Stimulated activated CD4-positive, alpha-beta T cell treated with anti-CD3 and anti-CD28 coated beads, TNF-alpha, amount 100 ng/mL, for 48 hours (primary cell): ENCODE measurements around the gene MEI1.
"Not testable (repeated sequence)": the region's sequence is repeated elsewhere in the genome, so short reads cannot be mapped to it uniquely, and the experiment has no call there.

Experiments used
- DNase-seq, 3 donors: peaks; one replicate each; pipeline ENCODE4 v3.0.0-alpha.2; 2020; ENCODE audit warnings: low read depth in 3 of 3

MEI1 gene

DNA sequence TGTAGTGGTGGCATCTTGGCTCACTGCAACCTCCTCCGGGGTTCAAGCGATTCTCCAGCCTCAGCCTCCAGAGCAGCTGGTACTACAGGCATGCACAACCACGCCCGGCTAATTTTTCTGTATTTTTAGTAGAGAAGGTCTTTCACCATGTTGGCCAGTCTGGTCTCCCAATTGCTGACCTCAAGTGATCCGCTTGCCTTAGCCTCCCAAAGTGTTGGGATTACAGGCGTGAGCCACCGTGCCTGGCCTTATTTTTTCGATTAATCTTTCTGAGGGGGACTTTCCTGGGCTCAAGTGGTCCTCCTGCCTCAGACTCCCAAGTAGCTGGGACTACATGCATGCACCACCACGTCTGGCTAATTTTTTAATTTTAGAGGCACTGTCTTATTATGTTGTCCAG lies 16.3 kb upstream of the MEI1 start:
- DNase-seq = no peak

DNA sequence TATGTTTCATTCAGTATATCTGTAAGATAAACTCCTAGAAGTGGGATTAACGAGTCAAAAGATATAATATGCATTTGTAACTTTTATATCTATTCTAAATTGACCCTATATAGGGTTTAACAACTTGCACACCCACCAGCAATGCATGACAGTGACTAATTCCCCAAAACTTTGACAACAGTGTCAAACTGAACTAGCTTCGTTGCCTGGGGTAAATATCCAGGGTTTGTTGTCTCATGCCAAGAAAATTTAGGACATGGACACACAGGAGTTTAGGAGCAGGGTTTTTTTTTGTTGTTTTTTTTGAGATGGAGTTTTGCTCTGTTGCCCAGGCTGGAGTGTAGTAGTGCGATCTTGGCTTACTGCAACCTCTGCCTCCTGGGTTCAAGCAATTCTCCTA lies 15.7 kb upstream of the MEI1 start:
- no peak for DNase-seq

DNA sequence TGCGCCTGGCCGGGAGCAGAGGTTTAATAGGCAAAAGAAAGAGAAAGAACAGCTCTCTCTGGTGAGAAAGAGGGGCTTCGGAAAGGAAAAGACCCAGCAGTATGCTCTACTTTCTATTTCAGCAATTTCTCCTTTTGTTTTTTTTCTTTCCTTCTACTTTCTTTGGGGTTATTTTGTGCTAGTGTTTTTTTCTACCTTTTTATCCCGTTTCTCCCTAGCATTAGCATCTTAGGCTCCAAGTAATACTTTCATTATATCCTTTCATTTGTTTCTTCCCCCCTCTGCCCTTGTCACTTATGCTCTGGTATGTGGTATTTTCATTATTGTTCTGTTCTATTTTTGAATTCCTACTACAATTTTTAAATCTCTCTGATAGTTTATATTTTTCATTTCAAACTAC lies 15.1 kb upstream of the MEI1 start:
- no peak for DNase-seq

DNA sequence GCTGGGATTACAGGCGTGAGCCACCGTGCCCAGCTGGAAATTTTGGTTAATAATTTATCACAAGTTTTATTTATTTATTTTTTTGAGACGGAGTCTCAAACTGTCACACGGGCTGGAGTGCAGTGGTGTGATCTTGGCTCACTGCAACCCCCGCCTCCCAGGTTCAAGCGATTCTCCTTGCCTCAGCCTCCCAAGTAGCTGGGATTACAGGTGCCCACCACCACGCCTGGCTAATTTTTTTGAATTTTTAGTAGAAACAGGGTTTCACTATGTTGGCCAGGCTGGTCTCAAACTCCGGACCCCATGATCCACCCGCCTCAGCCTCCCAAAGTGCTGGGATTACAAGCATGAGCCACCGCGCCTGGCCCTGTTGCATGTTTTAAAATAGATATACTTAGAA lies 12.4 kb upstream of the MEI1 start:
- DNase-seq = not testable (repeated sequence)

DNA sequence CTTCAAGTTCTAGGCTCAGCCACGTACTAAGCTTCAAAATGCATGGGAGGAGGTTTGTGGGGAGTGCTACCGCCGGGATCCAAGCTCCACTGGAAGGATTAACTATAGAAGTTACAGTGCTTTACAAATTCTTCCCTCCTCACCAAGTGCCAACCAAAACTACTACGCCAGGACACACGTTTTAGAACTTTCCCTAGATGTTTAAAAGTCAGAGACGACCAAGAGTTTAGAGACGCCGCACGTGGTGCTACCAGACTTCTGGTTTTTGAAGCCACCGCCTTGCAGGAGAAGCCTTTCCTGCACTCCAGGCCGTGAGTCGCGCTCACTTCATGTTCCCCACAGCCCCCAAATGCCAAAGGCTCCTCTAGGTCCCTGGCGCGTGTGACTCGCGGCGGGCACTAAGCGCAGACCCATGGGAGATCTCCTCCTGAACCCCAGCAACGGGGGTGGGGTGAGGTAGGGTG lies 11.4 kb upstream of the MEI1 start:
- no peak for DNase-seq

DNA sequence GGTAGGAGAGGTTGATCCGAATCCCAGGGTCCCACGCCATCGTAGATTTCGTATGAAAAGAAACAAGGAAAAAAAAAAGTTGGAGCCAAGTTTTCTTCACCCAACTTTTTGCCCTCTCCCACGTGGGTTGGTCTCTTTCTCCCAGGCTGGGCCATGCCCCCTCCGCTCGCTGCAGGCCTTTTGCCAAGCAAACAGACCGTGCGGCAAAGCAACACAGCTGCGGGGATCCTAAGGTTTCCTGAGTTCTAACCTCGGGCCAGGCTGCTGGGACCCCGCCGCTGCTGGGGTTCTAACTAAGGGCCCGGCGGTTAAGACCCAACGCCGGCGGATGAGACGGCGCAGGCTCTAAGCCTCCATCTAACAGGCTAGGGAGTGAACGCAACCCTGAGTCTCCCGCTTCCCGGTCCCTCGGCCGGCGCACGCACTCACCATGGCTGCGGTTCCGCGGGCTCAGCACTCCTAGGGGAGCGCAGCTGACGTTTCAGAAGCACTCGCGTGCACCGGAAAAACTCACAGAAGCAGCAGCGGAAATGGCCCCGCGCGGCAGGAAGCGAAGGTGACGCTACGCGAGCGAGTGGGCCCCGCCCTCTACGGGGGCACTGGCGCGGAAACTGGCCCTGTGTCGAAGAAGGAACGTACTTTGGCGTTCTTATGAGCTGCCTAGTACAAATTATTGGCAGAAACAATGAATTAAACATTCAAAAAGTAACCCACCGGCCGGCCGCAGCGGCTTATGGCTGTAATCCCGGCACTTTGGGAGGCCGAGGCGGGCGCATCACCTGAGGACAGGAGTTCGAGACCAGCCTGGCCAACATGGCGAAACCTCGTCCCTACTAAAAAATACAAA lies 10.7 kb upstream of the MEI1 start, which contains the start of gene SNU13:
Gene SNU13, minus strand, starts transcription at position 503 of the 847 bp plus-strand sequence. Its CDS starts 71 bp downstream, at position 432.
- peak; percentile 86 to 88 (median 87) for DNase-seq

DNA sequence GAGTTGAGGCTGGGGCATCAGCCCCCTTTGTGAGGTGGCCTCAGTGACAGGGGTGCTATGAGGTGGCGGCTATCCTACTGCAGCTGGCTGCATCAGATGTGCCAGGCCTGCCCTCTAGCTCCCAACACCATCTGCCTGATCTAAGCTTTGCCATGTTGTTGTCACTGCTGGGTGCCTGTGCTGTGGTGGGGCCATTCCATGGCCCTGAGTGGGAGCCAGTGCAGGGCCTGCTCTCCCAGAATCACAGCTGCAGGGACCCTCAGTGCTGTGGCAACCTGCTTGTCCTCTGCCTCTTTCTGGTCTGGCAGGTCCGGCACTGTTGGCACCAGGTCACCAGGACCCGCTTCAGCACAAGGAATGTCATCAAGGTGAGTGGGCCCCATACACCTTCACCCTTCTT lies 8.8 kb upstream of the MEI1 start:
- no peak for DNase-seq

DNA sequence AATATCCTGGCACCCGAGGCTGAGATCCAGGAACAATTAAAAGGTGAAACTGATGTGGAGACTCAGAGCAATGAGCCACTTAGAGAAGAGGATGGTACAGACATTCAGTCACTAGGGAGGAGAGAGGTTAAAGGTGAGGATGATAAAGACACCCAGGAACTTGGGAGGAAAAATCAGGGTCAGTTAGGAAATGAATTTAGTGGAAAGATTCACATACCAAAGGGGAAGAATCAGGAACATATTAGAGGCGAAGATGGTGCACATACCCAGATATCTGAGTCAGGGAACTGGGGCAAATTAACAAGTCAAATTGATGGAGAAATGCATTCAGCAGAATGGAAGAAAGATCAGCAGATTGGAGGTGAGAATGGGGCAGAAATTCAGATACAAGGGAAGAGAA lies 4.1 kb upstream of the MEI1 start:
- no peak for DNase-seq

DNA sequence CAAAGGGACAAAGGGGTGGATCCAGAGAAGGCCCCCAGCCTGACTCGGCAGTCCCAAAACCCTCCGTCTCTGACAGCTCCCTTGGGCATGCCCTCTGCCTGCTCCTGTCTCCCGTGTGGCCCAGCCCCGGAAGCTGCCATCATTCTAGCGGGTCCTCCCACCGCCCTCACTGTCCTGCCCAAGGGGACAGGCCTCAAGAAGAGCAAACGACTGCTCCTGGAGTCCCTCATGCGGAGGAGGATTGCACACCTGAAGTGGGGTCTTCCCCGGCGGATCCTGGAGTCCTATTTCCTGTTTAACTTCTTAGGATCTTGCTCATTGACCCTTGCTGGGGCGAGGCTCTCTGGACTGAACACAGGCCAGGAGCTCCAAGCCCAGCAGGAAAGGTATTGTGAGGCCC lies 2.6 kb upstream of the MEI1 start:
- no peak for DNase-seq

DNA sequence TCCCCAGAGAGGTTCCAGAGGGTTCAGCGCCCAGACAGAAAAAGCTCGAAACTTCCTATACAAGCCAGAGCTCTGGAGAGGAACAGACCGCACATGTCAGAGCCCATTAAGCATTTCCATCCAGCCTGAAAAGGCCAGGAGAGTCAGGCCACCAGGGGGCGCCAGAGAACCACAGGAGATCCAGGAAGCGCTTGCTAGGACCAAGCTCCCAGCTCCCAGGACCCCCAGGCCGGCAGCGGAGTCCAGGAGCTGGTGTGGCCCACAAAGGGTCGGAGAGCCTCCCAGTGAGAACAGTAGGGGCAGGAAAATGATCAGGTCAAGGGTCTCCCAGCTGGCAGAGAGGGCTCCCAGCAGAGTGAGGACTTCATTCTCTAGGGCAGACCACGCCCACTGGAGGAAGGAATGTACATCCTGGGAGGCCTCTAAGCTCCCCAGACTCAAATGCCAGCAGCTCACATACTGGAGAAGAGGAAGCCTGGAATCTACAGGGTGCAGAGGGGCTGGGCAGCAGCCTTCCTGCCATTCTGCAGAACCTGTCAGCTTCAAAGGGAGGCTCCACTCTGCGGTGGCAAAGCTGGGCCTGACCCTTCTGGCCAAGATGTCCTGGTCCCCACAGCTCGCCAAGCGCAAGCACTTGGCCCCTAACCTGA lies 2.1 kb upstream of the MEI1 start:
- peak; percentile 76 to 96 (median 95) for DNase-seq

DNA sequence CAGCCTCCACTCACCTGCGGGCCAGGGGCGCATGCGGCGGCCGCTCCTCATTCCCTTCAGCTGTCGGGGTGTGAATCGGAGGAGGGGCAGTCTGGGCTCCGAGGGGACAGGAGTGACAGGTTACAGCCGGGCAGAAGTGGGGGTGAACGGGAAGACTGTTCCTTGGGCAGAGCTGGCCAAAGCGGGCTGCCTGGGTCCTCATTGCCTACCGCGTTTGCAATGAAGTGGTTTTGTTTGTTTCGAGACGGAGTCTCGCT lies 733 bp downstream of the MEI1 start:
- DNase-seq = no peak

DNA sequence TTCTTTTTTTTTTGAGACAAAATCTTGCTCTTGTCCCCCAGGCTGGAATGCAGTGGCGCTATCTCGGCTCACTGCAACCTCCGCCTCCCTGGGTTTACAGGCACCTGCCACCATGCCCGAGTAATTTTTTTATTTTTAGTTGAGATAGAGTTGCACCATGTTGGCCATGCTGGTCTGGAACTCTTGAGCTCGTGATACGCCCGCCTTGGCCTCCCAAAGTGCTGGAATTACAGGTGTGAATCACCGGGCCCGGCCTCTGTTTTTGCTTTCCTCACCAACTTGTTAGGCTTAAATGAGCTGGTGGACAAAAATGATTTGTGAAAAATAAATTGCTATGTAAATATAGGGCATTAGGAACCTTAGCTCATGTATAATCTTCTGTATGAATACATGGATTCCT lies 3.5 kb downstream of the MEI1 start:
- DNase-seq = no peak

DNA sequence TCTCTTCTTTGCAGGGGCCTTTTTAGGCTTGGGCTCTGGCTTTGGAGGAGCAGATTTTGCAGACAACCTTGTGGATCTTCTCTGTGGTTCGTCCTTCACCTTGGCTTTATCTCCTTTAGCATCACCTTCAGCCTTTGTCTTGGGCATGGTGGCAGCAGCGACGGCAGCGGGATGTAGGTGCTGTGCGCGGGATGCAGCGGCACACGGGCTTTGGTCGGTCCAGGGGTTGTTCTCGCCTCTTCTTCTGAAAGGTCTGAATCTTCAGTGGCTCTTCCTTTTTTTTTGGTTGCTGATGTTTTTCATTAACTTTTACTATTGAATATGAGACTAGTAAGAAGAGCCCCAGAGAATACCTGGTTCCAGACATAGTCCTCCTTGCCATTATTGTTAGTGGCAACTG lies 10.0 kb downstream of the MEI1 start:
- DNase-seq = no peak

DNA sequence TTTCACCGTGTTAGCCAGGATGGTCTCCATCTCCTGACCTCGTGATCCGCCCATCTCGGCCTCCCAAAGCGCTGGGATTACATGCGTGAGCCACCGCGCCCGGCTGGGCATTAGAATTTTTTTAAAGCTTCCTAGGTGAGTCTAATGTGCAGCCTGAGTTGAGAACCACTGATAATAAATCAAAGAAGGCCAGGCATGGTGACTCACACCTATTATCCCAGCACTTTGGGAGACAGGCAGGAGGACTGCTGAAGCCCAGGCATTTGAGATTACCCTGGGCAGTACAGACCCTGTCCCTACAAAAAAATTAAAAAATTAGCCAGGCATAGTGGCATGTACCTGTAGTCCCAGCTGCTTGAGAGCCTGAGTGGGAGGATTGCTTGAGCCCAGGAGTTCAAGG lies 13.7 kb downstream of the MEI1 start:
- no peak for DNase-seq

DNA sequence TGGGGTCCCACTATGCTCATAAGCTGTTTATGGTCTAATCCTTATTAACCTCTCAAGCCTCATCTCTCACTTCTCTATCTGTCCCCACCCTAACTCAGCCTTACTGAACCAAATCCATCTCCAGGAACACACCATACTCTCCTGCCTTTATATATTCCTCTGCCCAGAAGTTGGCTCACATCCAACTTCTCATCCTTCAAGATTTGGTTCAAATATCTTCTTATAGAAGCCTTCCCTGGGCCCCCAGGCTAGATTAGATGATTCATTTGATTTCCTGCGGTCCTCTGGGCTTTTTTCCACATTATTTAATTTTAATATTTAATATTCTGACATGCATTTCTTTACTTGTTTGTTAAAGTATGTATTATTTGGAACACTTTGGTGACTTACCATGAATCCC lies 23.2 kb downstream of the MEI1 start:
- no peak for DNase-seq

DNA sequence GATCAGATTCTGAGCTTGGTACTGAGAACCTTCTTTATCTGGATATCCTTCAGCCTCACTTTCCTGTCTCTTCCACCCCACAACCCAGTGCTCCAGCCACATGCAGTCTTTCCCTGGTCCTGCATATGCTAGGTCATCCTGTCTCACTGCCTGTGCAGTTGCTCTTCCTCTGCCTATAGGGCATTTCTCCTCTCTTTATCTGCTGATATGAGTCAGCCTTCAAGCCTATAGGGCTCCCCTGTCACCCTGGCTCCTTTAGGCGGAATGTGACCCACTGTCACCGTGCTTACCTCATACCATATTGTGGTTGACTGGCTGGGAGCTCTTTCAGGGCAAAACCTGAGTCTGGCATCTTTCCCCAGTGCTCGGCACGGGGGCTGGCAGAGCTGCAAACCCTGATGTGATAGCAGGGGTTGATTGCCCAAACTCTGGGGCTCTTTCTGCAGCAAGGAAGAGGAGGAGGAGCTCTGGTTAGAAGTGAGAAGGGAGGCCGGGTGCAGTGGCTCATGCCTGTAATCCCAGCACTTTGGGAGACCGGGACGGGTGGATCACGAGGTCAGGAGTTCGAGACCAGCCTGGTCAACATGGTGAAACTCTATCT lies 26.3 kb downstream of the MEI1 start:
- no peak for DNase-seq

DNA sequence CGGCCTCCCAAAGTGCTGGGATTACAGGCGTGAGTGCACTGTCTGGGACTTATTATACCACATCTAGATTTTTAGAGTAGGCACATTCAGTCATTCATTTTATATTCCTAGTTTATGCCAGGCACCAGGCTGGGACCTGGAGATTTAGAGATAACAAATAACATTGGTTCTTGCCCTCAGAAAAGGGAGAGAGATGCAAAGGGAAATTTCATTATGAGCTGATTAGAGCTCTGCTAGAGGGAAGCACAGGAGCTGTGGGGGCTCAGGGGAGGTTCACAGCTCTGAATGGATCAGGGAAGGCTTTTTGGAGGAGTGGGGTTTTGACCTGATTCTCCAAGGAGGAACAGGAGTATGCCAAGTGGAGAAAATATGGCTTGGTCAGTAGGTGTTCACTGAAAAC lies 32.3 kb downstream of the MEI1 start:
- no peak for DNase-seq

DNA sequence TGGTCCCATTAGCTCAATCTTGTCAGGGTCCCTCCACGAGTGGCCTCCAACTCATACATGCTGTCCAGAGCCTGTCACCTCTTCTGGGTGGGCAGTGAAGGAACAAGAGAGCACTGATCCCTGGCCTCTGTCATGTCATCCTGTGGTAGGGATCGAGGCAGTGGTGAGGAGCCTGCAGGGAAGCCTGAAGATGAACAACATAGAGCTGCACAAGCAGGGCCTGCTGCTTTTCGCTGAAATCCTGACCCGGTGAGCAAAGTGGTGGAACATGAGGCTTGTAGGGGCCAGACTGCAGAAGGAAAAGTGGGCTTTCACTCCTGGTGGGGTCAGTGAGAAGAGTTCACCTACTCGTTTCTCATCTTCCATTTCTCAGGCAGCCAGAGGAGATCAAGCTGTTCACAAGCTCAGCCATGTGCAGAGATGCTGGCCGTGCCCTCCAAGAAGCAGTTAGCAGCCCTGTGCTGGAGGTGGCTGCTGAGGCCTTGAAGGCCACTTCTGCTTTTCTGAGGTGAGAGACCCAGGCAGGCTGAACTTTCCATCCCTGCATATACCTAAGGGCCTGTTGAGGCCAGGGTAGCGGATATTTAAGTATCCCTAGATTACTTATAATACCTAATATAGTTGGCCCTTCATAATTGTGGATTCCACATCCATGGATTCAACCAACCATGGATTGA lies 32.9 kb downstream of the MEI1 start:
- DNase-seq = no peak

DNA sequence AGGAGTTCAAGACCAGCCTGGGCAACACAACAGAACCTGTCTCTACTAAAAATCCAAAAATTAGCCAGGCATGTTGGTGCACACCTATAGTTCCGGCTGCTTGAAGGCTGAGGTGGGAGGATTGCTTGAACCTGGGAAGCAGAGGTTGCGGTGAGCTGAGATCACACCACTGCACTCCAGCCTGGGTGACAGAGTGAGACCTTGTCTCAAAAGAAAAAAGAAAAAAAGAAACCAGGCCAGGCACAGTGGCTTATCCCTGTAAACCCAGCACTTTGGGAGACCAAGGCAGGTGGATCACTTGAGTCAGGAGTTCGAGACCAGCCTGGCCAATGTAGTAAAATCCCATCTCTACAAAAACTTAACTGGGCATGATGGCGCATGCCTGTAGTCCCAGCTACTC lies 33.9 kb downstream of the MEI1 start:
- not testable (repeated sequence) for DNase-seq

DNA sequence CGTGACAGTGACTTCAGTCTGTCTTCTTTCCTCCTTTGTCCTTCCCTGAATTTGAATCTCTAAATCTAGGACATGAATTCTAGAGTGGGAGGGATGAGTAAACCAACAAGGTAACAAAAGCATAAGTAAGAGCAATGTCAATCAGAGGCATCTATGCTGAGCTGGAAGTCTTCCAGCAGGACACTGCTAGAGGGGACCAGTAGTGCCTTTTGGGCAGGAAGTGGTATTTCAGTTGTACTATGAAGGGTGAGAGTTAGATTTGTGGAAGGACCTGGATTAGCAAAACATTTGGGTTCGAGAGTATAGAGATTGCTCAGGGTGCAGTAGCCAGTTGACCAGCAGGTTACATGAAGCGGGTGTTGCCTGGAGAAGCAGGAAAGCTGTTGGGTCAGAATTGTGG lies 40.3 kb downstream of the MEI1 start:
- DNase-seq = no peak

DNA sequence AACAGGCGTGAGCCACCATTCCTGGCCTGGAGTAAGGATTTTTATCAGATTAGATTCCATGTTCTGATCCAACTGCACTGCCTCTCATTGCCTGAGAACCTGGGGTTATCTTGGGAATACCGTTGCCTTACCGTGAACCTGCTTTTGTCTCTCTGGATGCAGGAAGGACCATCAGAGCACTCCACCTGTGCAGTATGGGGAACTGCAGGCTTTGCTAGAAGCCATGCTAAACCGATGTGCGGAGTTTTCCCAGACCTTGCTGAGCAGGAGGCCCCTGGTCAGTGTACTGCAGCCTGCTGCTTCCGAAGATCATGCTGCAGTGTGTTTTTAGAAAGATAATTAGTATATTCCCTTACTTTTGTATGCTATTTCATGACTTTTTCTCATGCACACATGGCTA lies 43.6 kb downstream of the MEI1 start:
- no peak for DNase-seq

DNA sequence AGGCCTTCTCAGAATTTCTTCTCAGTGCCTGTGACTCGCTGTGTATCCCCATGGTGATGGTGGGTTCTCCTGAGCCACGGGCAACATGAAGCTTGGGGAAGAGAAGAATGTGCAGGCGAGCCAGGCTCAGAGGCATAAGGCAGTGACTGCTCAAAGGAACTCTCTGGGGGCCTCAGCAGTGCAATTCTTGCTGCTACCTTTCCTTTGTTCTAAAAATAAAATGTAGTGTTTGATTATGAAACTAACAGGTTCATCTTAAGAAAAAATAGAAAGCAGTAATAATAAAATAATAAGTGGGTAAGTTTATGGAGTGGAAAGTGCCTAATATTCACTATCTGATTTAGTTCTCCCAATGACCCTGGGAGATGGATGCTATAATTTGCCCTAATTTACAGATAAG lies 46.7 kb downstream of the MEI1 start:
- no peak for DNase-seq
